ENCODE measurements around the gene NOS1AP. TPM values are rescaled to one million over a fixed set of nuclear protein-coding genes. Genes with fewer than 3 reads are reported as not detected.

Gene NOS1AP
- total RNA-seq, 1 experiment from 2014 or later, result 9.0 TPM

GRCh38 chr1:162088281-162088969, 18.9 kb downstream of the NOS1AP start:
- DNase-seq (ENCODE audit: low spot score), result no peak

GRCh38 chr1:162089748-162090147, 20.3 kb downstream of the NOS1AP start:
- DNase-seq (ENCODE audit: low spot score), result no peak

GRCh38 chr1:162090378-162090777, 20.9 kb downstream of the NOS1AP start:
- DNase-seq (ENCODE audit: low spot score), result no peak

GRCh38 chr1:162091681-162092524, 22.4 kb downstream of the NOS1AP start:
- DNase-seq (ENCODE audit: low spot score), result peak; percentile 28

- no peak for DNase-seq (ENCODE audit: low spot score)
Measured at GRCh38 chr1:162093095-162093494, 23.6 kb downstream of the NOS1AP start.

- no peak for DNase-seq (ENCODE audit: low spot score)
Measured at GRCh38 chr1:162094271-162094670, 24.8 kb downstream of the NOS1AP start.

GRCh38 chr1:162094723-162095122, 25.2 kb downstream of the NOS1AP start:
- DNase-seq (ENCODE audit: low spot score), result no peak

- no peak for DNase-seq (ENCODE audit: low spot score)
Measured at GRCh38 chr1:162107911-162108310, 38.4 kb downstream of the NOS1AP start.

GRCh38 chr1:162108426-162108825, 38.9 kb downstream of the NOS1AP start:
- DNase-seq (ENCODE audit: low spot score), result no peak

- no peak for DNase-seq (ENCODE audit: low spot score)
Measured at GRCh38 chr1:162110910-162111309, 41.4 kb downstream of the NOS1AP start.

GRCh38 chr1:162111572-162111971, 42.1 kb downstream of the NOS1AP start:
- DNase-seq (ENCODE audit: low spot score), result no peak

GRCh38 chr1:162113419-162113818, 43.9 kb downstream of the NOS1AP start:
- no peak for DNase-seq (ENCODE audit: low spot score)

- no peak for DNase-seq (ENCODE audit: low spot score)
Measured at GRCh38 chr1:162117039-162117774, 47.7 kb downstream of the NOS1AP start.

GRCh38 chr1:162118063-162118462, 48.6 kb downstream of the NOS1AP start:
- no peak for DNase-seq (ENCODE audit: low spot score)

GRCh38 chr1:162128693-162129356, 59.3 kb downstream of the NOS1AP start:
- DNase-seq (ENCODE audit: low spot score), result no peak

- no peak for DNase-seq (ENCODE audit: low spot score)
Measured at GRCh38 chr1:162130308-162130707, 60.8 kb downstream of the NOS1AP start.

- no peak for DNase-seq (ENCODE audit: low spot score)
Measured at GRCh38 chr1:162131400-162132321, 62.2 kb downstream of the NOS1AP start.

- DNase-seq (ENCODE audit: low spot score), result no peak
Measured at GRCh38 chr1:162133566-162133965, 64.1 kb downstream of the NOS1AP start.

- no peak for DNase-seq (ENCODE audit: low spot score)
Measured at GRCh38 chr1:162134646-162135045, 65.2 kb downstream of the NOS1AP start.

GRCh38 chr1:162135271-162135775, 65.8 kb downstream of the NOS1AP start:
- no peak for DNase-seq (ENCODE audit: low spot score)
